Natural killer cell (primary cell): ENCODE data around the gene SDHAF3. TPM values are rescaled to one million over a fixed set of nuclear protein-coding genes. Genes with fewer than 3 reads are reported as not detected.

Experiments used
- ATAC-seq, 3 donors: fragments of 150-1000 bp in 2 of 3; fragments of 200-7000 bp in 1 of 3; cut with Tn5 transposase; 1 replicate in 1 of 3; 2 replicates in 2 of 3; pipeline ENCODE4 v1.10.0; 2021; ENCODE audit warnings: mild to moderate bottlenecking in 2 of 3, moderate library complexity in 2 of 3
- DNase-seq, 2 donors: peaks; one replicate each; pipeline versions ENCODE4 v3.0.0 to v3.0.0-alpha.2; 2013 to 2021; ENCODE audit warnings: mixed read lengths in 1 of 2
- H3K27ac ChIP-seq: one replicate; pipeline ENCODE4 v1.5.1; 2013; ENCODE audit warnings: mild to moderate bottlenecking, low read length
- H3K27me3 ChIP-seq: one replicate; pipeline ENCODE4 v1.6.1; 2013; ENCODE audit warnings: low read length; ENCODE audit not compliant: control insufficient read depth, insufficient read depth
- H3K36me3 ChIP-seq: one replicate; pipeline ENCODE4 v1.6.1; 2013; ENCODE audit warnings: low read length; ENCODE audit not compliant: control insufficient read depth, insufficient read depth
- H3K4me1 ChIP-seq: one replicate; pipeline ENCODE4 v1.6.1; 2013; ENCODE audit warnings: low read length; ENCODE audit not compliant: control insufficient read depth, insufficient read depth
- H3K4me3 ChIP-seq: one replicate; pipeline ENCODE4 v1.5.1; 2013; ENCODE audit warnings: low read length
- H3K9me3 ChIP-seq: one replicate; pipeline ENCODE4 v1.6.1; 2013; ENCODE audit warnings: low read length; ENCODE audit not compliant: control insufficient read depth, insufficient read depth
- H3K27ac Mint-ChIP-seq, 2 donors: one replicate each; pipeline ENCODE4 v1.8.0; 2022; ENCODE audit warnings: mild to moderate bottlenecking in 2 of 2, mixed read lengths in 2 of 2, moderate library complexity in 1 of 2
- H3K27me3 Mint-ChIP-seq, 2 donors: one replicate each; pipeline ENCODE4 v1.8.0; 2022; ENCODE audit warnings: low read depth in 2 of 2, mixed read lengths in 2 of 2
- H3K36me3 Mint-ChIP-seq: one replicate; pipeline ENCODE4 v1.8.0; 2022; ENCODE audit warnings: mixed read lengths
- H3K4me1 Mint-ChIP-seq, 2 donors: one replicate each; pipeline ENCODE4 v1.8.0; 2022; ENCODE audit warnings: mixed read lengths in 2 of 2
- H3K4me3 Mint-ChIP-seq: one replicate; pipeline ENCODE4 v1.8.0; 2022; ENCODE audit warnings: mild to moderate bottlenecking, moderate library complexity, mixed read lengths
- H3K9me3 Mint-ChIP-seq, 2 donors: one replicate each; pipeline ENCODE4 v1.8.0; 2022; ENCODE audit warnings: mixed read lengths in 2 of 2
- WGBS: methylation state at CpG from one replicate; pipeline ENCODE4 v1.1.7; 2013; ENCODE audit warnings: missing lambda C conversion rate; ENCODE audit not compliant: insufficient coverage; 5-methylcytosine and 5-hydroxymethylcytosine counted together
- intact Hi-C: fragments of 100-400 bp; cut with micrococcal nuclease; formaldehyde crosslinking; loops from one replicate; pipeline ENCODE4 v1.14.2; 2022
- total RNA-seq, 4 donors: library from RNA; stranded (reverse); fragments of 120-200 nt in 1 of 4; gene quantifications; one replicate each; pipeline versions ENCODE4 v1.2.3 to v1.2.4, GENCODE V29; 2013 to 2022
- TF ChIP-seq, protein P1 (sequence below): fragments of 200-600 bp; IDR thresholded peaks from one replicate; pipeline ENCODE4 v1.8.0; 2022; ENCODE audit warnings: antibody characterized with exemption

Gene SDHAF3
- total RNA-seq, 3 donors from 2014 or later (not counting 1 experiment from before 2014, with no cell fraction given): 7.3 to 10.4 (median 10.1) TPM

DNA sequence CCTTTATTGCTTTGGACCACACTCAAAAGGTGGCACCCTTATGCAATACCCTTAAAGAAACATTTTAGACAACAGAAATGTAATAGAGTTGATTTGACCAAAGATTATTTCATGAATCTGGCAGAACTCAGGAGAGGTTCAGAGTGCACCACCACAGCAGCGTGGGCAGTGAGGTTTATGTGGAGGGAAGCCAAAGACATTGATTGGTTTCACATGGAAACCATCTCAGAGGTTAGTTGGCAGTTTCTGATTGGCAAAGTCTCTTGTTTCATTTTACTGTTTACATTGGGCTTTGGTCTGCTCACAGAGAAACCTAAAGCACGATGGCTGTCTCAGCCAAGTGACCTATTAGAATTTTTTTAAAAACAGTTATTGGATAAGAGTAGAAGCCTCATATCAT is 101.3 kb downstream of the SDHAF3 start:
- no peaks in the 10 kb centered on the region for H3K9me3 ChIP-seq
- ATAC-seq: no peak
- H3K27ac ChIP-seq: no peak overlapping the region
- WGBS: 0% methylated on average over 1 of the region's 2 CpGs
- peaks cover 2% of the 10 kb centered on the region for H3K27me3 ChIP-seq
- no peak for DNase-seq
- no peaks in the 10 kb centered on the region for H3K36me3 ChIP-seq
- Mint-ChIP-seq H3K4me3 (no peak overlapping the region), H3K9me3 (peaks cover 11 to 13% of the 10 kb centered on the region in 2 donors), H3K4me1 (no peaks in the 10 kb centered on the region), H3K27me3 (peaks cover 0 to 3% of the 10 kb centered on the region in 2 donors), H3K36me3 (no peaks in the 10 kb centered on the region), H3K27ac (no peak overlapping the region)
- H3K4me1 ChIP-seq: no peaks in the 10 kb centered on the region
- TF ChIP-seq, protein P1, sequence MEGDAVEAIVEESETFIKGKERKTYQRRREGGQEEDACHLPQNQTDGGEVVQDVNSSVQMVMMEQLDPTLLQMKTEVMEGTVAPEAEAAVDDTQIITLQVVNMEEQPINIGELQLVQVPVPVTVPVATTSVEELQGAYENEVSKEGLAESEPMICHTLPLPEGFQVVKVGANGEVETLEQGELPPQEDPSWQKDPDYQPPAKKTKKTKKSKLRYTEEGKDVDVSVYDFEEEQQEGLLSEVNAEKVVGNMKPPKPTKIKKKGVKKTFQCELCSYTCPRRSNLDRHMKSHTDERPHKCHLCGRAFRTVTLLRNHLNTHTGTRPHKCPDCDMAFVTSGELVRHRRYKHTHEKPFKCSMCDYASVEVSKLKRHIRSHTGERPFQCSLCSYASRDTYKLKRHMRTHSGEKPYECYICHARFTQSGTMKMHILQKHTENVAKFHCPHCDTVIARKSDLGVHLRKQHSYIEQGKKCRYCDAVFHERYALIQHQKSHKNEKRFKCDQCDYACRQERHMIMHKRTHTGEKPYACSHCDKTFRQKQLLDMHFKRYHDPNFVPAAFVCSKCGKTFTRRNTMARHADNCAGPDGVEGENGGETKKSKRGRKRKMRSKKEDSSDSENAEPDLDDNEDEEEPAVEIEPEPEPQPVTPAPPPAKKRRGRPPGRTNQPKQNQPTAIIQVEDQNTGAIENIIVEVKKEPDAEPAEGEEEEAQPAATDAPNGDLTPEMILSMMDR: no peak
- intact Hi-C loops: no loop called here
- H3K4me3 ChIP-seq: no peak overlapping the region

DNA sequence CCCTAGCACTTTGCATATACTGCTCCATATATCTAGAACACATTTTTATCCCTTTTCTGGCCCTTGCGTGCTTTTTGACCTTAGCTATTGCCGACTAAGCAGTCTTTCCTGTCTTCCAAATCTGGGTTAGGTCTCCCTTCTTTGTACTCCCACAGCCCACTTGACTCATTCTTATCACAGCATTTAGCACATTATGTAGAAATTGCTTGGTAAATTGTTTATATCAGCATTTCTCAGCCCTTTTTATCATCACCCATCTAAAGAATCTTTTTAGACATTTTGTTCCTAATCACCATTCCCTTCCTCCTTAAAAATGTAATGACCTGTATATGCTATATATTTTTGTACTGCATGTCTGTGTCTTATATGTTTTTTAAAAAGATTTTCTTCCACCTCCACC is 101.7 kb downstream of the SDHAF3 start:
- Histone ChIP-seq H3K27ac (no peak overlapping the region), H3K4me1 (no peaks in the 10 kb centered on the region), H3K9me3 (no peaks in the 10 kb centered on the region), H3K27me3 (peaks cover 2% of the 10 kb centered on the region), H3K4me3 (no peak overlapping the region), H3K36me3 (no peaks in the 10 kb centered on the region)
- H3K4me1 Mint-ChIP-seq: no peaks in the 10 kb centered on the region
- TF ChIP-seq, protein P1: no peak
- H3K36me3 Mint-ChIP-seq: no peaks in the 10 kb centered on the region
- DNase-seq (no peak), ATAC-seq (no peak)
- intact Hi-C loops: no loop called here
- no peak overlapping the region for H3K4me3 Mint-ChIP-seq
- peaks cover 11 to 13% of the 10 kb centered on the region in 2 donors for H3K9me3 Mint-ChIP-seq
- no peak overlapping the region for H3K27ac Mint-ChIP-seq
- 92% methylated on average over 2 of the region's 2 CpGs for WGBS
- peaks cover 0 to 3% of the 10 kb centered on the region in 2 donors for H3K27me3 Mint-ChIP-seq

DNA sequence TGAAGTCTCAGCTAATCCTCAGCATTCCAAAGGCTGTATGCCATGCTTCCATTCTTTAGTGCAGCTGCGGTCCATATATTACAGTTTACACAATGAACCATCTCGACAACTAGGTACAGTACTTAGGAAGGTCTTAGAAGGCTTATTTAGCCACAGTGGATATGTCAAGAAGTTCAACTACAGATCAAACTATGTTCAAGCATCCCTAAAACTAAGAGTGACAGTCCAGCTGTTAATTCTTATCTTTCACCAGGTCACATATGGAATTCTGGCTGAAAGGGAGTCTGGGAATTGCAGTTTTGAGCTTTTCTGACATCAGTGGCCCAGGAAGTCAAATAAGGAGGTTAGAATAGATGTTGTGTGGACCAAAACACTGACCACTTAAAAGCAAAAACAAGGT is 106.8 kb downstream of the SDHAF3 start:
- H3K4me3 Mint-ChIP-seq: no peak overlapping the region
- intact Hi-C loops: no loop called here
- DNase-seq (no peak), ATAC-seq (no peak)
- H3K36me3 Mint-ChIP-seq: no peaks in the 10 kb centered on the region
- H3K9me3 Mint-ChIP-seq: peaks cover 3 to 7% of the 10 kb centered on the region in 2 donors
- Histone ChIP-seq H3K9me3 (no peaks in the 10 kb centered on the region), H3K4me3 (no peak overlapping the region), H3K36me3 (no peaks in the 10 kb centered on the region), H3K27me3 (no peaks in the 10 kb centered on the region), H3K27ac (no peak overlapping the region), H3K4me1 (no peaks in the 10 kb centered on the region)
- H3K27ac Mint-ChIP-seq: no peak overlapping the region
- WGBS: 95% methylated on average over 2 of the region's 2 CpGs
- TF ChIP-seq, protein P1: no peak
- no peaks in the 10 kb centered on the region for H3K27me3 Mint-ChIP-seq
- H3K4me1 Mint-ChIP-seq: no peaks in the 10 kb centered on the region

DNA sequence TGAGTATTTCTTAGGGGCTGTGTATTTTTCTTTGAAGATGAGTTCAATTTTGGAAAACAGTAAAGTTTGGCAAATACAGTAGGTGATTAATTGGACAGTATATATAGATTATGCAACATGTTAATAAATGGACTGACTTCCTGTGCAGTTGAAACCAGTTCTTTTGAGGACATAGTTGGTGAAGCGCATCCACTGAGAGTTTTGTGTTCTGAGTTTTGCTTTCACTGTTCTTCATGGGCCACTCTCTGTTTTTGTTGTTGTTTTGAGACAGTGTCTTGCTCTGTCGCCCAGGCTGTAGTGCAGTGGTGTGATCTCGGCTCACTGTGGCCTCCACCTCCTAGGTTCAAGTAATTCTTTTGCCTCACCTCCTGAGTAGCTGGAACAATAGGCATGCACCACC is 109.0 kb downstream of the SDHAF3 start:
- WGBS: 77% methylated on average over 3 of the region's 3 CpGs
- no peak overlapping the region for H3K4me3 ChIP-seq
- no peaks in the 10 kb centered on the region for H3K27me3 ChIP-seq
- TF ChIP-seq, protein P1: no peak
- no peaks in the 10 kb centered on the region for H3K27me3 Mint-ChIP-seq
- no peak overlapping the region for H3K27ac ChIP-seq
- no peaks in the 10 kb centered on the region for H3K4me1 ChIP-seq
- peaks cover under 1 to 3% of the 10 kb centered on the region in 2 donors for H3K9me3 Mint-ChIP-seq
- H3K36me3 ChIP-seq: no peaks in the 10 kb centered on the region
- ATAC-seq (no peak), DNase-seq (no peak)
- H3K4me3 Mint-ChIP-seq: no peak overlapping the region
- no peak overlapping the region for H3K27ac Mint-ChIP-seq
- no peaks in the 10 kb centered on the region for H3K36me3 Mint-ChIP-seq
- intact Hi-C loops: no loop called here
- no peaks in the 10 kb centered on the region for H3K9me3 ChIP-seq
- no peaks in the 10 kb centered on the region for H3K4me1 Mint-ChIP-seq
